ENCODE data around the gene DAPK2. TPM values are rescaled to one million over a fixed set of nuclear protein-coding genes. Genes with fewer than 3 reads are reported as not detected.
A peak's percentile ranks its signal among the peaks of the same experiment; 100 is the strongest.

DAPK2 gene
- total and polyA plus RNA-seq, 12 donors, result 20.8 to 62.6 (median 38.5) TPM

GRCh38 chr15:63940966-63941620, 105.2 kb downstream of the DAPK2 start:
- 37 to 43% methylated on average over 4 of the region's 4 CpGs for WGBS, 2 donors

GRCh38 chr15:63939531-63940130, 106.7 kb downstream of the DAPK2 start:
- Histone ChIP-seq H3K4me1 (peaks cover 24 to 48% (median 40%) of the 10 kb centered on the region in 9 donors), H3K36me3 (no peaks in the 10 kb centered on the region), H3K27me3 (no peaks in the 10 kb centered on the region), H3K27ac (peak overlapping the region; percentile 23 to 86 (median 70)), H3K9me3 (no peaks in the 10 kb centered on the region), H3K4me3 (no peak overlapping the region)
- intact Hi-C loops (cut with DNase I), result loop anchor here in 4 of 10 donors (10.0 kb wide), 1 partner anchor 105 kb away; the partner anchor contains the start of gene DAPK2 (in 4 of the 4)
- DNase-seq (peak; percentile 32 to 74), ATAC-seq (peak; percentile 78 to 93 (median 89))
- WGBS, 2 donors, result 18 to 24% methylated on average over 4 of the region's 4 CpGs
- TF ChIP-seq CTCF (IDR thresholded peaks at IDR 0.05), result no peak

More at GRCh38 chr15:63940966-63941620, 105.2 kb downstream of the DAPK2 start:
- H3K27ac ChIP-seq, result peak overlapping the region; percentile 45 to 86 (median 68)
- H3K36me3 ChIP-seq, result no peaks in the 10 kb centered on the region
- H3K4me3 ChIP-seq, result no peak overlapping the region
- no peaks in the 10 kb centered on the region for H3K27me3 ChIP-seq
- H3K9me3 ChIP-seq, result no peaks in the 10 kb centered on the region
- peak in 3 of 8 donors; percentile 9 to 31 (median 18) for ATAC-seq
- intact Hi-C loops (cut with DNase I), result loop anchor here in 4 of 10 donors (10.0 kb wide), 1 partner anchor 104 kb away; the partner anchor contains the start of gene DAPK2 (in 4 of the 4)
- TF ChIP-seq CTCF (IDR thresholded peaks at IDR 0.05), result no peak
- DNase-seq, result no peak
- H3K4me1 ChIP-seq, result peaks cover 24 to 62% (median 51%) of the 10 kb centered on the region in 9 donors

- Histone ChIP-seq H3K27me3 (no peaks in the 10 kb centered on the region), H3K4me1 (peaks cover 24 to 47% (median 40%) of the 10 kb centered on the region in 9 donors), H3K27ac (peak overlapping the region in 8 of 10 donors; percentile 23 to 86 (median 77)), H3K36me3 (no peaks in the 10 kb centered on the region), H3K4me3 (no peak overlapping the region), H3K9me3 (no peaks in the 10 kb centered on the region)
- no peak for TF ChIP-seq CTCF (IDR thresholded peaks at IDR 0.05)
- no peak for ATAC-seq
- WGBS, 2 donors, result 76 to 86% methylated on average over 6 of the region's 6 CpGs
- no peak for DNase-seq
- intact Hi-C loops (cut with DNase I), result no loop called here
Observed at GRCh38 chr15:63938486-63939061, 107.7 kb downstream of the DAPK2 start.

- Histone ChIP-seq H3K4me1 (peaks cover 0 to 15% (median 11%) of the 10 kb centered on the region in 9 donors), H3K27ac (no peak overlapping the region), H3K9me3 (no peaks in the 10 kb centered on the region), H3K27me3 (no peaks in the 10 kb centered on the region), H3K36me3 (peaks cover 0 to 20% (median 0%) of the 10 kb centered on the region in 9 donors), H3K4me3 (no peak overlapping the region)
- ATAC-seq (no peak), DNase-seq (no peak)
- 98 to 99% methylated on average over 5 of the region's 5 CpGs for WGBS, 2 donors
- no peak for TF ChIP-seq CTCF (IDR thresholded peaks at IDR 0.05)
- intact Hi-C loops (cut with DNase I), result no loop called here
Observed at GRCh38 chr15:63933522-63933921, 112.8 kb downstream of the DAPK2 start.
